PC-3 (cell line): ENCODE results near the gene RAC3.

Experiments
- CTCF ChIP-seq: fragments of 300-600 bp; sonication (generic); conservative IDR thresholded peaks from 2 replicates; pipeline ENCODE4 v1.5.1; 2017; ENCODE audit warnings: antibody characterized with exemption, low read depth, mild to moderate bottlenecking, low read length
- EZH2 ChIP-seq: fragments of 300-600 bp; sonication (generic); IDR thresholded peaks from one replicate; pipeline ENCODE4 v1.6.1; 2017; ENCODE audit warnings: antibody characterized with exemption, mild to moderate bottlenecking, low read length; ENCODE audit not compliant: unreplicated experiment
- EZH2phosphoT487 ChIP-seq: fragments of 300-600 bp; sonication (generic); IDR thresholded peaks from 2 replicates; pipeline ENCODE4 v1.6.1; 2018; ENCODE audit warnings: mild to moderate bottlenecking, antibody characterized with exemption, low read length, borderline replicate concordance

GRCh38 chr17:82014432-82014831, 17.0 kb upstream of the RAC3 start:
- TF ChIP-seq CTCF = no peak
- TF ChIP-seq EZH2 = no peak
- no peak for TF ChIP-seq EZH2phosphoT487
